Cardiac muscle cell (in vitro differentiated cells and primary cell): ENCODE results near the gene BMP8A. TPM values are rescaled to one million over a fixed set of nuclear protein-coding genes. Genes with fewer than 3 reads are reported as not detected.

Source experiments
- DNase-seq, 2 donors: peaks; one replicate each; pipeline versions ENCODE4 v3.0.0 to v3.0.0-alpha.2; 2010 to 2017; ENCODE audit warnings: low read depth in 1 of 2, low spot score in 1 of 2
- H3K27ac ChIP-seq: fragments of 200-600 bp; sonication (generic); 2 replicates; pipeline ENCODE4 v1.5.1; 2016
- H3K27me3 ChIP-seq: fragments of 200-600 bp; sonication (generic); 2 replicates; pipeline ENCODE4 v1.6.0; 2016; ENCODE audit warnings: control low read depth
- H3K36me3 ChIP-seq: fragments of 200-600 bp; sonication (generic); 2 replicates; pipeline ENCODE4 v1.5.1; 2016; ENCODE audit warnings: control low read depth
- H3K4me1 ChIP-seq: fragments of 200-600 bp; sonication (generic); 2 replicates; pipeline ENCODE4 v1.8.1; 2017; ENCODE audit warnings: low read depth, mild to moderate bottlenecking, mixed run types
- H3K4me3 ChIP-seq: fragments of 200-600 bp; sonication (generic); 2 replicates; pipeline ENCODE4 v1.5.1; 2016; ENCODE audit warnings: mild to moderate bottlenecking
- H3K9me3 ChIP-seq: fragments of 200-600 bp; sonication (generic); 2 replicates; pipeline ENCODE4 v1.5.1; 2017; ENCODE audit warnings: low read depth, mild to moderate bottlenecking, control low read depth
- CTCF ChIP-seq: IDR thresholded peaks from 2 replicates; pipeline ENCODE4 v1.5.1; 2012; ENCODE audit warnings: low read depth, mild to moderate bottlenecking, low read length
- polyA plus RNA-seq: library from polyadenylated mRNA; unstranded; fragments of >200 nt; fragmentation: Nextera tagmentation; extraction: Ambion mirVana; gene quantifications from 2 replicates; pipeline ENCODE4 v1.2.1, GENCODE V29; 2016
- total RNA-seq: library from RNA; depleted of rRNA; stranded (reverse); fragments of >200 nt; gene quantifications from 2 replicates; pipeline ENCODE4 v1.2.3, GENCODE V29; 2016

The BMP8A gene
- total and polyA plus RNA-seq, 2 experiments from 2014 or later, result 0.09 to 0.70 TPM

- no peak for DNase-seq
- Histone ChIP-seq H3K4me3 (no peak overlapping the region), H3K4me1 (no peaks in the 10 kb centered on the region), H3K27me3 (peaks cover 2% of the 10 kb centered on the region), H3K27ac (no peak overlapping the region), H3K36me3 (peaks cover 65% of the 10 kb centered on the region), H3K9me3 (no peaks in the 10 kb centered on the region)
- no peak for TF ChIP-seq CTCF
Measured at GRCh38 chr1:39484564-39484963, 6.9 kb upstream of the BMP8A start.

GRCh38 chr1:39485046-39485803, 6.2 kb upstream of the BMP8A start:
- peak in 1 of 2 donors; percentile 19 for DNase-seq
- TF ChIP-seq CTCF, result no peak
- Histone ChIP-seq H3K36me3 (peaks cover 58% of the 10 kb centered on the region), H3K9me3 (no peaks in the 10 kb centered on the region), H3K4me1 (no peaks in the 10 kb centered on the region), H3K27ac (no peak overlapping the region), H3K27me3 (peaks cover 8% of the 10 kb centered on the region), H3K4me3 (no peak overlapping the region)

DNA sequence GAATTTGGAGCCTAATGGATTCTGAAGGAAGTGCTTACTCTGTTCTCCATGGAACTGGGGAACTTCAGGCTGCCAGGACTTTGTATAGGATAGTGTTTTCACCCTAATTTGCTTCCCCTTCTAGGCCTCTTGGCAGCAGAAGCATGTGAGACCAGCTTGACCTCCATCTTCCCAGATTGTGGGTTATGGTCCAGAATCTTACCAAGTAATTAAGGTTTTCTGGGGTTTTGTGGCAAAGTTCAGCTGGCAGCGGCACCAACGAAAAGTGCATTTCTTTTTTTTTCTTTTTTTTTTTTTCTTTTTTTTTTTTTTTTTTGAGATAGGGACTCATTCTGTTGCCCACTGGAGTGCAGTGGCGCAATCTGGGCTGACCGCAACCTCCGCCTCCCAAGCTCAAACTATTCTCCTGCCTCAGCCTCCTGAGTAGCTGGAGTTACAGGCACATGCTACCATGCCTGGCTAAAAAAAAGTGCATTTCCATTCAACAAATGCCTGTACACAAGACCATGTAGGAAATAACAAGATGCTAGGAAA, 3.4 kb upstream of the BMP8A start:
- Histone ChIP-seq H3K27ac (no peak overlapping the region), H3K36me3 (peaks cover 38% of the 10 kb centered on the region), H3K9me3 (no peaks in the 10 kb centered on the region), H3K4me3 (no peak overlapping the region), H3K27me3 (peaks cover 37% of the 10 kb centered on the region), H3K4me1 (no peaks in the 10 kb centered on the region)
- no peak for DNase-seq
- TF ChIP-seq CTCF, result no peak

DNA sequence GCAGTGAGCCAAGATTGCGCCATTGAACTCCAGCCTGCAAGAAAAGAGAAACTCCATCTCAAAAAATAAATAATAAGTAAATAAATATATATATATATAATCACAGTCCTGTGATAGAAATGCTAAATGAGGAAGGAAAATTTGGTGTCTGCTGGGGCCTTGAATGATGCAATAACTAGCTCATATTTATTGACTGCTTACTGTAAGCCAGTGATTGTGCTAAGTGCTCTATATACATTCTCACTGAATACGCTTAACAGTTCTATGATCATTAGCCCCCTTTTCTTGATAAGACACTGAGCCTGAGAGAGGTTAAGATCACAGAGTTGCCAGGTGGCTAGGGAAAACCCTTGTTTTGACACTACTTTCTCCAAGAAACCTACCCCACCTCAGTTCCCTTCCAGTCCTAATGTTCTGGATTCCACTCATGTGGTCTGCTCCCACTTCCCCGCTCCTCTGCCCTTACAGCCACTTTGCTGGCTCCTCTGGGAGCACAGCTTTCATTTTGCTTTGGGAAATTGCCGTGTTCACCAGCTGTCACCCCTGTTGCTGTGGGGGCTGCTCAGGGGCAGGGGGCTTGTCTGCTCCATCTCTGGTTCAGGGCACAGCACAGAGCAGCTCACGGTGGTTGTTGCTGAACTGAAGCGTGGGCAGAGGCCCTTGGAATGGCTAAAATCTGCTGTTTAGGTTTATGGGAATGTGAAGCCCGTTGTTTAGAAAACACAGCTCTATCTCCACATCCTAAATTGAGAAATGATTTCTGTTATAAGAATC, 2.5 kb upstream of the BMP8A start:
- no peaks in the 10 kb centered on the region for H3K4me1 ChIP-seq
- no peak for TF ChIP-seq CTCF
- peaks cover 46% of the 10 kb centered on the region for H3K27me3 ChIP-seq
- H3K4me3 ChIP-seq, result no peak overlapping the region
- no peak for DNase-seq
- H3K9me3 ChIP-seq, result no peaks in the 10 kb centered on the region
- H3K27ac ChIP-seq, result no peak overlapping the region
- peaks cover 35% of the 10 kb centered on the region for H3K36me3 ChIP-seq

GRCh38 chr1:39489567-39490239, 1.7 kb upstream of the BMP8A start:
- Histone ChIP-seq H3K4me3 (no peak overlapping the region), H3K36me3 (peaks cover 27% of the 10 kb centered on the region), H3K27ac (no peak overlapping the region), H3K27me3 (peaks cover 53% of the 10 kb centered on the region), H3K9me3 (no peaks in the 10 kb centered on the region), H3K4me1 (no peaks in the 10 kb centered on the region)
- TF ChIP-seq CTCF, result no peak
- DNase-seq, result no peak
